HEK293T (cell line): ENCODE results near the gene CFAP119.
A peak's percentile ranks its signal among the peaks of the same experiment; 100 is the strongest.

Source experiments
- CTCF ChIA-PET: fragments of 350-600 bp; formaldehyde crosslinking; extraction: SDS; loops from one replicate; lab custom pipeline; 2021; ENCODE audit warnings: antibody characterized with exemption, inconsistent platforms; lab: Yijun Ruan, JAX
- POLR2A ChIA-PET: fragments of 350-600 bp; formaldehyde crosslinking; extraction: SDS; loops from one replicate; lab custom pipeline; 2020; ENCODE audit warnings: antibody characterized with exemption, inconsistent platforms; lab: Yijun Ruan, JAX
- DNase-seq: peaks from one replicate; pipeline ENCODE4 v3.0.0; 2012; ENCODE audit warnings: mixed read lengths; ENCODE audit errors: extremely low spot score
- ARNT ChIP-seq: fragments of 450-650 bp; IDR thresholded peaks from 2 replicates; pipeline ENCODE4 v1.6.1; 2017; ENCODE audit warnings: mild to moderate bottlenecking
- BHLHE40 ChIP-seq: fragments of 450-650 bp; IDR thresholded peaks from 2 replicates; pipeline ENCODE4 v1.6.1; 2016; ENCODE audit warnings: mild to moderate bottlenecking, moderate library complexity, borderline replicate concordance
- CTBP1 ChIP-seq: fragments of 450-650 bp; IDR thresholded peaks from 2 replicates; pipeline ENCODE4 v1.6.1; 2016; ENCODE audit warnings: borderline replicate concordance
- ELF4 ChIP-seq: fragments of 450-650 bp; IDR thresholded peaks from 2 replicates; pipeline ENCODE4 v1.6.1; 2017; ENCODE audit warnings: antibody characterized with exemption
- FOXA1 ChIP-seq: fragments of 450-650 bp; IDR thresholded peaks from 2 replicates; pipeline ENCODE4 v1.6.1; 2016; ENCODE audit warnings: mild to moderate bottlenecking
- FOXK2 ChIP-seq: fragments of 450-650 bp; IDR thresholded peaks from 2 replicates; pipeline ENCODE4 v1.6.1; 2016; ENCODE audit warnings: mild to moderate bottlenecking
- FOXM1 ChIP-seq: fragments of 450-650 bp; IDR thresholded peaks from 2 replicates; pipeline ENCODE4 v1.6.1; 2017; ENCODE audit warnings: mild to moderate bottlenecking, borderline replicate concordance
- HDGF ChIP-seq: fragments of 450-650 bp; IDR thresholded peaks from 2 replicates; pipeline ENCODE4 v1.6.1; 2017; ENCODE audit warnings: antibody characterized with exemption, borderline replicate concordance
- L3MBTL2 ChIP-seq: fragments of 450-650 bp; conservative IDR thresholded peaks from 2 replicates; pipeline ENCODE4 v1.6.1; 2016; ENCODE audit warnings: mild to moderate bottlenecking
- LEF1 ChIP-seq: fragments of 450-650 bp; IDR thresholded peaks from 2 replicates; pipeline ENCODE4 v1.6.1; 2017; ENCODE audit warnings: mild to moderate bottlenecking, borderline replicate concordance
- NFRKB ChIP-seq: fragments of 450-650 bp; IDR thresholded peaks from 2 replicates; pipeline ENCODE4 v1.6.1; 2016; ENCODE audit warnings: mild to moderate bottlenecking, moderate library complexity
- SP1 ChIP-seq: fragments of 450-650 bp; IDR thresholded peaks from 2 replicates; pipeline ENCODE4 v1.6.1; 2017
- SUZ12 ChIP-seq: fragments of 450-650 bp; IDR thresholded peaks from 2 replicates; pipeline ENCODE4 v1.6.1; 2016; ENCODE audit warnings: mild to moderate bottlenecking
- TARDBP ChIP-seq: fragments of 450-650 bp; IDR thresholded peaks from 2 replicates; pipeline ENCODE4 v1.6.1; 2016
- ZNF384 ChIP-seq: fragments of 450-650 bp; IDR thresholded peaks from 2 replicates; pipeline ENCODE4 v1.6.1; 2016
- TF ChIP-seq, protein P1 (sequence below): fragments of 450-650 bp; IDR thresholded peaks from 2 replicates; pipeline ENCODE4 v1.6.1; 2016

CFAP119 gene

DNA sequence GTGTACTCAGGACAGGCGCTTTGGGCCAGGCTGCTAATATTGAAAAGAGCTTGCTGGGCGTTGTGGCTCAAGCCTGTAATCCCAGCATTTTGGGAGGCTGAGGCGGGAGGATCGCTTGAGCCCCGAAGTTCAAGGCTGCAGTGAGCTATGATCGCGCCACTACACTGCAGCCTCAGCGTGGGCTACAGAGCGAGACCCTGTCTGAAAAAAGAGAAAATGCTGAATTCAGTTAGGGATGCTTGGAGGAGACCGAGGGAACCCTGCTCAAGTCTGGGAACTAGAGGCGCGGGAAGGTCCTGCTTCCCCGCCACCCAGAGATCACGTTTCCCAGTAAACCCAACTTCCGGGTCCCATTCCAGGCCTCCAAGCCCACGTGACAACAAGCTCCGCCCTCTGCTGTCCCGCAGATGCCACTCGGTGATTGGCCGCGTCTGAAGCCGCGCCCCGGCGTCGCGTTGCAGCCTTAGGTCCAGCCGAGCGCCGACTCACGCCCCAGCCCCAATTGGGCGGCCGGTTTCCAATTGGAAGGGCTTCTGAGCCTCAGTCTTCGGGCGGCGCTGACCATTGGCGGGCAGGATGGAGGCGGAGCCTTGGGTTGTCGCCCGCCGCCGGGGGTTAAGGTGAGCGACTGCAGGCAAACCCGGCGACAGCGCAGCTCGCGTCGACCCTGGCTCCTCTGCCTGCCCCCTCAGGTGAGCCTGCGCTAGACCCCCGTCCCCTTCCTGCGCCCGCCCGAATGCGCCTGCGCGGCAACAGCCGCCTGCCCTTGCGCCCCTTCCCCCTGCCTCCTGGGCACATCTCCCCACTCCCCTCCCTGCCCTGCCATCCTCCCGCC lies 13.8 kb downstream of the CFAP119 start, which contains the start of gene PHKG2:
Gene PHKG2 (plus strand): TSS at position 627 of the 835 bp plus-strand sequence. CDS start 396 bp downstream, outside the sequence.
- ChIA-PET POLR2A (interaction anchor here (0.6 to 3.0 kb wide), 33 partner anchors 9 to 940 kb away, joined by 3 to 52 read pairs (median 7); partner anchors contain the start of genes ALDOA, CFAP119, FBRS and SRCAP), CTCF (interaction anchor here (0.5 to 1.0 kb wide), 4 partner anchors 12 to 674 kb away, joined by 3 to 4 read pairs (median 4); no protein-coding TSS in a partner anchor)
- TF ChIP-seq ELF4 (peak; percentile 99), L3MBTL2 (peak; percentile 74), ZNF384 (no peak), HDGF (peak; percentile 100)
- TF ChIP-seq, protein P1, sequence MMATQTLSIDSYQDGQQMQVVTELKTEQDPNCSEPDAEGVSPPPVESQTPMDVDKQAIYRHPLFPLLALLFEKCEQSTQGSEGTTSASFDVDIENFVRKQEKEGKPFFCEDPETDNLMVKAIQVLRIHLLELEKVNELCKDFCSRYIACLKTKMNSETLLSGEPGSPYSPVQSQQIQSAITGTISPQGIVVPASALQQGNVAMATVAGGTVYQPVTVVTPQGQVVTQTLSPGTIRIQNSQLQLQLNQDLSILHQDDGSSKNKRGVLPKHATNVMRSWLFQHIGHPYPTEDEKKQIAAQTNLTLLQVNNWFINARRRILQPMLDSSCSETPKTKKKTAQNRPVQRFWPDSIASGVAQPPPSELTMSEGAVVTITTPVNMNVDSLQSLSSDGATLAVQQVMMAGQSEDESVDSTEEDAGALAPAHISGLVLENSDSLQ = peak; percentile 80; the same call in 1 of the 2 replicates

DNA sequence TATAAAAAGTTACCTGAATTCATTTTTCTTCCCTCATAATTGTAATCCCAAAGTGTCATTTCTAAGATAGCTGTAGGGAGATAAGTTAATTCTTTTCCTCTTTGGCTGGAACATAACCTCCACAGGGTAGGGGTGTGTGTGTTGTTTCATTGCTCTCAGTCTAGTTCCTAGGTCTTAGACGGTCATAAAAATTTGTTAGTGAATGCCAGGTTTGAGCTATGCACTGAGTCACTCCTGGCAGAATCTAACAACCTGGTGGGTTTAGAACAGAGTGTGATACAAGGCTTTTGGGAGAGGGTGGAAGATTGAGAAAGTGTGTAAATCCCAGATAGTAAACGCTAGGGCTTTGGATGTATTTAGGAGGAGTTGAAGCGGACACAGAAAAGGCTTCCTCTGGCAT lies 14.5 kb downstream of the CFAP119 start:
- TF ChIP-seq SUZ12 = no peak
- TF ChIP-seq HDGF = no peak
- no peak for TF ChIP-seq SP1
- TF ChIP-seq ARNT = no peak
- TF ChIP-seq FOXA1 = no peak
- TF ChIP-seq FOXM1 = no peak
- no peak for TF ChIP-seq TARDBP
- TF ChIP-seq, protein P1 = no peak
- no peak for TF ChIP-seq NFRKB
- no peak for TF ChIP-seq LEF1
- TF ChIP-seq L3MBTL2 = no peak
- no peak for TF ChIP-seq BHLHE40
- no peak for TF ChIP-seq CTBP1
- TF ChIP-seq FOXK2 = no peak
- TF ChIP-seq ELF4 = no peak
- POLR2A ChIA-PET = interaction anchor here (0.6 to 3.0 kb wide), 27 partner anchors 9 to 682 kb away, joined by 3 to 52 read pairs (median 9); partner anchors contain the start of genes ALDOA, CFAP119, FBRS and SRCAP
- DNase-seq = no peak
- CTCF ChIA-PET = interaction anchor here (0.5 to 1.0 kb wide), 3 partner anchors 11 to 66 kb away, joined by 3 to 4 read pairs (median 3); no protein-coding TSS in a partner anchor

More for the DNA sequence above, 13.8 kb downstream of the CFAP119 start, which contains the start of gene PHKG2:
- peak; percentile 100 for DNase-seq

DNA sequence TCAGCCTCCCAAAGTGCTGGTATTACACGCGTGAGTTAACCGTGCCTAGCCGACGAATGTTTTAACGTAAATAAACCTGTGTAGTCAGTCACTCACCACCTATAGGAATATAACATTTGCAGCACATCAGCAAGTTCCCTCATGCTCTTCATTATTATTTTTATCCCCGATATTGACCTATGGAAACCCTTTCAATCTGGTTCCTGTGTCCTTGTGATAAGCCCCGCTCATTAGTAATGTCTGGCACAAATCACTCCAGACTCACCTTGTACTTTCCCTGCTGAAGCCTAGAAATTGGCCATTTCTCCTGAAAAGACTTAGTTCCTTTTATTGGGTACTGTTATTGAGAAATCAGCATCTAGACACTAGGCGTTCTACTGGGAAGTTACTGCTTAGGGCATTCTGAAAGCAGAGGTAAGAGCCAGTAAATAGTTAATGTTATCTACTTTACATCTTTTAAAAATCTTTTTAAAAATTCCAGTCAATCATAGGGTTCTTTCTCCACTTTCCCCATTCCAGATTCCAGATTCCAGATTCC lies 15.2 kb downstream of the CFAP119 start:
- POLR2A ChIA-PET = interaction anchor here (1.0 to 3.0 kb wide), 15 partner anchors 9 to 128 kb away, joined by 3 to 52 read pairs (median 13); partner anchors contain the start of genes CFAP119, FBRS and ZNF629
- TF ChIP-seq LEF1 (no peak), FOXA1 (no peak), FOXK2 (no peak), ARNT (no peak), CTBP1 (no peak), SUZ12 (no peak), TARDBP (no peak), NFRKB (no peak)
- CTCF ChIA-PET = no interaction called here
- no peak for DNase-seq

DNA sequence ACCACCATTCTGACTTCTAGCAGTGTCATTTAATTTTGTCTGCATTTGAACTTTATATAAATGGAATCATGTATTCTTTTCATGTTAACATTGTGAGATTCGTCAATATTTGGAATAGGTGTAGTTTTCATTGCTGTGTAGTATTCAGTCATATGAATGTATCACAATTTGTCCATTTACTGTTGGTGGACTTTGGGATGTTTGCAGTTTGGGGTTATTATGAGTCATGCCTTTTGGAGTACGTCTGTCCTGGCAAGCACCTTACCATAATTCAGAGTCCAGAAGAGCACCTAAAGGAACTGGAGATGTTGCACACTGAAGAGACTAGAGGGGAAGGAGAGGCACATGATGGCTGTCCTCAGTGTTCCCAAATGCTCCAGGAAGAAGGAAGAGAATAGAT lies 16.8 kb downstream of the CFAP119 start:
- CTCF ChIA-PET = no interaction called here
- TF ChIP-seq LEF1 = no peak
- no peak for TF ChIP-seq TARDBP
- POLR2A ChIA-PET = no interaction called here
- DNase-seq = no peak

DNA sequence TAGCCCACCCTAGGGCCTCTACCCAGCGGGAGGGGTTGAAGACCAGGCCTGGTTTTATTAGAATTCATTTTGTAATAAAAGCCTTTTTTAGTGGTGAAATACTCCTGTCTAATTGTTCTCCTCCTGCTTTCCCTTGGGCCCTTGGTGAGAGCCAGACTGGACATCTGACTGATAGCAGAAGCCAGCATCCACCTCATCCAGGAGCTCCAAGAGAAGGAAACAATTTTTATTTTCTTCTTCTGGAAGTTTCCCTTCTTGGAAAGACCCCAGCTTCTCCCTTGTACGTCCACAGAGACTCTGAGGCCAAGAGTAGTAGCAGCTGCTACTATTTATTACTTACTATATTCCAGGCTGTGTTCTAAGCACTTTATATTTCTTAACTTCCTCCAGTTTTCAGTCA lies 17.7 kb downstream of the CFAP119 start:
- TF ChIP-seq HDGF (no peak), SP1 (no peak), L3MBTL2 (no peak), ELF4 (no peak), LEF1 (no peak), BHLHE40 (no peak), SUZ12 (no peak), NFRKB (no peak), FOXM1 (no peak), CTBP1 (no peak), TARDBP (no peak), ARNT (no peak)
- TF ChIP-seq, protein P1 = no peak
- DNase-seq = no peak
- POLR2A ChIA-PET = interaction anchor here (0.9 kb wide), 1 partner anchor 16 kb away, joined by 4 read pairs; no protein-coding TSS in a partner anchor
- CTCF ChIA-PET = no interaction called here

DNA sequence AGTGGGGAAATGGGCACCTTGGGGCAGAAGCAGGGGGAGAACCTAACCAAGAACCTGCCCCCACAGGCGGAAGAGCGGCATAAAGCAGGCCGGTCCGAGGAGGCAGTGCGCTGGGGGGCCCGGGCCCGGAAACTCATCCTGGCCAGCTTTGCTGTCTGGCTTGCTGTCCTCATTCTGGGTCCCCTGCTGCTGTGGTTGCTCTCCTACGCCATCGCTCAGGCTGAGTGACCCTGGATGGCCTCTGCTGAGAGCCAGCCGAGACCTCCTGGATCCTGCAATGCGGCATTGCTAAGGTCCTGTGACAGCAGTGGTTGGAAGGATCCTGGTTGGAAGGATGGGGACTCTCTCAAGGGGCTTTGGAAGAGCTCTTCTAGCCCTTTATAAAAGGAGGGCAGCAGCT lies 18.1 kb downstream of the CFAP119 start:
- TF ChIP-seq SP1 (no peak), LEF1 (no peak), SUZ12 (no peak), HDGF (no peak), ZNF384 (no peak), FOXM1 (no peak), CTBP1 (no peak), TARDBP (no peak), FOXK2 (no peak), FOXA1 (no peak), ELF4 (no peak), L3MBTL2 (no peak), ARNT (no peak), NFRKB (no peak), BHLHE40 (no peak)
- TF ChIP-seq, protein P1 = no peak
- ChIA-PET POLR2A (interaction anchor here (0.9 kb wide), 1 partner anchor 16 kb away, joined by 4 read pairs; no protein-coding TSS in a partner anchor), CTCF (interaction anchor here (0.6 kb wide), 1 partner anchor 235 kb away, joined by 4 read pairs; no protein-coding TSS in a partner anchor)
- no peak for DNase-seq
